Pancreas (tissue), 10 donors: Measurements from ENCODE around the gene OSM. TPM values are rescaled to one million over a fixed set of nuclear protein-coding genes. Genes with fewer than 3 reads are reported as not detected.

Source experiments
- ATAC-seq, 4 donors: fragments of 200-7000 bp; cut with Tn5 transposase; one replicate each; pipeline versions ENCODE4 v1.8.0 to v1.9.1; 2020; ENCODE audit warnings: mild to moderate bottlenecking in 4 of 4, moderate library complexity in 4 of 4
- DNase-seq, 6 donors: peaks; one replicate each; pipeline ENCODE4 v3.0.0-alpha.2; 2020
- FAIRE-seq: peaks from 2 replicates; lab custom pipeline; 2012; peaks lifted over from hg19 to GRCh38; lab: Jason Lieb, UNC
- H3K27ac ChIP-seq, 4 donors: fragments of 200-600 bp; sonication (generic); 1 replicate in 3 of 4; 2 replicates in 1 of 4; pipeline versions ENCODE4 v1.5.0 to v1.8.0; 2020
- H3K27me3 ChIP-seq, 4 donors: fragments of 200-600 bp; one replicate each; pipeline ENCODE4 v1.8.0; 2021
- H3K36me3 ChIP-seq, 3 donors: fragments of 200-600 bp; sonication (generic) in 1 of 3; one replicate each; pipeline versions ENCODE4 v1.5.0 to v1.8.0; 2020 to 2021
- H3K4me1 ChIP-seq, 3 donors: fragments of 200-600 bp; one replicate each; pipeline ENCODE4 v1.8.0; 2021
- H3K4me3 ChIP-seq, 4 donors: fragments of 200-600 bp; sonication (generic) in 2 of 4; one replicate each; pipeline versions ENCODE4 v1.5.0 to v1.8.0; 2020 to 2021
- H3K9me3 ChIP-seq, 4 donors: fragments of 200-600 bp; one replicate each; pipeline ENCODE4 v1.8.0; 2021
- CTCF ChIP-seq, 4 donors: fragments of 200-600 bp; sonication (generic) in 3 of 4; IDR thresholded peaks; one replicate each; pipeline versions ENCODE4 v1.5.0 to v1.8.0; 2021; ENCODE audit warnings: antibody characterized with exemption in 4 of 4
- WGBS, 2 donors: extraction: QIAGEN DNeasy Blood & Tissue Kit; methylation state at CpG; one replicate each; pipeline ENCODE4 v1.1.7; 2013; 5-methylcytosine and 5-hydroxymethylcytosine counted together
- intact Hi-C, 3 donors: fragments of 100-400 bp; cut with DNase I; formaldehyde crosslinking; loops; one replicate each; pipeline versions ENCODE4 v1.11.1 to v1.14.2; 2022
- polyA plus RNA-seq, 2 donors: library from polyadenylated mRNA; stranded (reverse); fragments of 200-250 nt; gene quantifications; one replicate each; pipeline ENCODE4 v1.2.3, GENCODE V29; 2013
- total RNA-seq, 6 donors: library from RNA; stranded (reverse); fragmentation: NEBNext Ultra II Directional in 4 of 6; extraction: Animal tissue kit (Norgen Biotek cat#: 25700) in 4 of 6; gene quantifications; one replicate each; pipeline versions ENCODE4 v1.2.1 to v1.2.4, GENCODE V29; 2021 to 2023
- donor health status: healthy with polysubstance abuse.
- donor health status: DM: no; HTN: no; CAD: no; lungs with moderate emphysema.
- donor health status: DM: no; HTN: no; CAD: no.
- donor health status: control.
- donor health status: control.
- donor health status: Bipolar disorder and iron deficiency.
- donor health status: DM: yes; HTN: yes; CAD: no.
- donor health status: DM: no; HTN: no; CAD: no.
- donor health status: DM: no; HTN: no; CAD: no.
- donor health status: DM: yes; HTN: yes; CAD: no.

Gene OSM
- total and polyA plus RNA-seq, 8 donors: 0.13 to 1.5 (median 0.26) TPM; not detected in 1

GRCh38 chr22:30289141-30289979 is 22.7 kb upstream of the OSM start, which contains the start of gene CASTOR1:
Gene CASTOR1 (minus strand): TSS chr22:30289505. CDS start chr22:30289497, 8 bp downstream.
- H3K36me3 ChIP-seq: peaks cover 0 to 22% (median 3%) of the 10 kb centered on the region in 3 donors
- ATAC-seq (peak; percentile 86 to 88 (median 86)), FAIRE-seq (no peak), DNase-seq (peak; percentile 95 to 99 (median 98))
- peaks cover 10 to 23% (median 22%) of the 10 kb centered on the region in 3 donors for H3K4me1 ChIP-seq
- no peak for TF ChIP-seq CTCF (IDR thresholded peaks at IDR 0.05)
- H3K4me3 ChIP-seq: peak within 1 kb of the TSS; percentile 73 to 96 (median 84)
- 0% methylated on average over 51 to 85 of the region's 85 CpGs for WGBS, 2 donors
- no peaks in the 10 kb centered on the region for H3K27me3 ChIP-seq
- H3K27ac ChIP-seq: peak within 1 kb of the TSS; percentile 68 to 80 (median 76)
- intact Hi-C loops: loop anchor here in 2 of 3 donors (5.0 kb wide), 2 partner anchors 93 to 98 kb away; partner anchors contain the start of gene RNF215 (in 1 of the 2)
- H3K9me3 ChIP-seq: no peaks in the 10 kb centered on the region

- intact Hi-C loops: loop anchor here in 2 of 3 donors (5.0 kb wide), 2 partner anchors 94 to 99 kb away; partner anchors contain the start of gene RNF215 (in 1 of the 2)
- FAIRE-seq (no peak), ATAC-seq (no peak), DNase-seq (peak in 2 of 6 donors; percentile 54 to 74)
- H3K9me3 ChIP-seq: no peaks in the 10 kb centered on the region
- peaks cover 10 to 23% (median 22%) of the 10 kb centered on the region in 3 donors for H3K4me1 ChIP-seq
- no peaks in the 10 kb centered on the region for H3K27me3 ChIP-seq
- no peak for TF ChIP-seq CTCF (IDR thresholded peaks at IDR 0.05)
- H3K36me3 ChIP-seq: peaks cover 0 to 16% (median 3%) of the 10 kb centered on the region in 3 donors
- H3K4me3 ChIP-seq: peak overlapping the region; percentile 73 to 96 (median 84)
- peak overlapping the region; percentile 68 to 80 (median 74) for H3K27ac ChIP-seq
- 11 to 14% methylated on average over 27 of the region's 27 CpGs for WGBS, 2 donors
These were observed 21.9 kb upstream of the OSM start for GRCh38 chr22:30288419-30289140.

GRCh38 chr22:30287648-30288418 is 21.2 kb upstream of the OSM start:
- peak; percentile 57 for FAIRE-seq
- ATAC-seq: peak; percentile 56 to 73 (median 68)
- DNase-seq: peak; percentile 80 to 92 (median 84)
- TF ChIP-seq CTCF (IDR thresholded peaks at IDR 0.05): peak; percentile 52 to 61 (median 56)
- intact Hi-C loops: loop anchor here in 2 of 3 donors (5.0 kb wide), 2 partner anchors 94 to 99 kb away; partner anchors contain the start of gene RNF215 (in 1 of the 2)
- no peaks in the 10 kb centered on the region for H3K9me3 ChIP-seq
- 13 to 21% methylated on average over 5 of the region's 5 CpGs for WGBS, 2 donors
- H3K4me3 ChIP-seq: peak overlapping the region in 3 of 4 donors; percentile 83 to 96 (median 85)
- peak overlapping the region in 3 of 4 donors; percentile 16 to 76 (median 19) for H3K27ac ChIP-seq
- H3K27me3 ChIP-seq: no peaks in the 10 kb centered on the region
- peaks cover 0 to 9% (median 2%) of the 10 kb centered on the region in 3 donors for H3K36me3 ChIP-seq
- peaks cover 10 to 23% (median 22%) of the 10 kb centered on the region in 3 donors for H3K4me1 ChIP-seq
